Measurements from ENCODE around the gene TREM2.

TREM2 gene

DNA sequence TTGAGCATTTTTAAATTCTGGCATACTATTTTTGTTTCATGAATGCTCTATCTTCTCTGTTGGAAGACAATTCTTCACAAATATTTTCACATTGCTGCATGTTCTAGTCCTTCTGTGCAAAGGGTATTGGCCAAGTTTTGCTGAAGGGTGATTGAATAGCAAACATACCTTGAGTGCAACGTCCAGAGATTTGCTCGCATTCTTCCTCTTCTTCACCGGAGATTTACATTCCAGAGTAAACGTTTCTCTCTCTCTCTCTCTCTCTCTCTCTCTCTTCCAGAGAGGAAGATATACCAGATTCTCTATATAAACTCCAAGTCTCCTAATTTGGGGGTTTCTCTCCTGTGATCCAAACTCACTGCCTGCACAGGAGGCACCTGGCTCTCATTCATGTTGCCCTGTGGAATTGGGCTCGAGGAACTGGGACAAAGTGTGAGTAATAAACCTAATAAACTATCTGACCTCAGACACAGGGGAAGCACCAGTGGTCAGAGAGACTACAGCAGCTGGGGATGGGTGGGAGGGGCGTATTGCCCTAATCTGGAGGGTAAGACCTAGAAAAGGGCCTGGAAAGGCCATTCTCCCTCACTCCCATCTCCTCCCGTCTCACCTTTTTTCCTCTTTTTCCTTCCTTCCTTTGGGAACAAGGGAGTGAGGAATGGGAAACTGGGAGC lies 7.6 kb downstream of the TREM2 start:
- H2BK120ac ChIP-seq (ENCODE audit: low read depth, low read length): no peak overlapping the region
- no peak overlapping the region for H3K4me3 ChIP-seq (ENCODE audit: low read length in 2 of 2)
- H3K18ac ChIP-seq (ENCODE audit: low read length): no peak overlapping the region
- no peaks in the 10 kb centered on the region for H3K9me3 ChIP-seq (replicated peaks in 1 of 2; ENCODE audit: control insufficient read depth in 2 of 2, insufficient read depth in 1 of 2, low read depth in 1 of 2, low read length in 2 of 2)
- no peak for DNase-seq (ENCODE audit: low spot score)
- H3K27me3 ChIP-seq (ENCODE audit: control insufficient read depth in 3 of 3, insufficient read depth in 3 of 3, low read depth in 1 of 3, low read length in 3 of 3): peaks cover 0 to 15% (median 0%) of the 10 kb centered on the region in 3 experiments
- no CpG with 5 or more reads among the region's 7 CpGs for WGBS, 2 donors (ENCODE audit: extremely low coverage in 2 of 2, insufficient read length in 2 of 2, insufficient replicate concordance in 1 of 2)
- H4K8ac ChIP-seq (ENCODE audit: low read depth, low read length): no peak overlapping the region
- H3K27ac ChIP-seq (replicated peaks; ENCODE audit: low read length): no peak overlapping the region
- H3K36me3 ChIP-seq (replicated peaks in 1 of 2; ENCODE audit: control insufficient read depth in 2 of 2, insufficient read depth in 2 of 2, low read length in 2 of 2): no peaks in the 10 kb centered on the region
- H3K4ac ChIP-seq (ENCODE audit: low read length): no peak overlapping the region
- no peaks in the 10 kb centered on the region for H3K79me1 ChIP-seq (ENCODE audit: low read depth, low read length)
- peaks cover 0 to 1% of the 10 kb centered on the region in 2 donors for H3K4me1 ChIP-seq (ENCODE audit: control insufficient read depth in 2 of 2, insufficient read depth in 1 of 2, low read depth in 1 of 2, low read length in 2 of 2)
- no peak overlapping the region for H2BK15ac ChIP-seq (ENCODE audit: low read length)
- H3K14ac ChIP-seq (ENCODE audit: low read length): no peak overlapping the region
- no peak overlapping the region for H3K4me2 ChIP-seq (ENCODE audit: insufficient read depth, low read length, poor library complexity, severe bottlenecking)
- H2AK5ac ChIP-seq (ENCODE audit: low read depth, low read length): no peak overlapping the region
- no peak overlapping the region for H3K23ac ChIP-seq (ENCODE audit: low read depth, low read length, poor library complexity)
- H2AFZ ChIP-seq (ENCODE audit: low read length): no peak overlapping the region
- no peak overlapping the region for H4K91ac ChIP-seq (ENCODE audit: low read depth, low read length, poor library complexity)
- no peak overlapping the region for H3K9ac ChIP-seq (ENCODE audit: low read depth, low read length, poor library complexity)
- H2BK5ac ChIP-seq (ENCODE audit: low read length): no peak overlapping the region
- no peak overlapping the region for H2BK12ac ChIP-seq (ENCODE audit: low read length)

DNA sequence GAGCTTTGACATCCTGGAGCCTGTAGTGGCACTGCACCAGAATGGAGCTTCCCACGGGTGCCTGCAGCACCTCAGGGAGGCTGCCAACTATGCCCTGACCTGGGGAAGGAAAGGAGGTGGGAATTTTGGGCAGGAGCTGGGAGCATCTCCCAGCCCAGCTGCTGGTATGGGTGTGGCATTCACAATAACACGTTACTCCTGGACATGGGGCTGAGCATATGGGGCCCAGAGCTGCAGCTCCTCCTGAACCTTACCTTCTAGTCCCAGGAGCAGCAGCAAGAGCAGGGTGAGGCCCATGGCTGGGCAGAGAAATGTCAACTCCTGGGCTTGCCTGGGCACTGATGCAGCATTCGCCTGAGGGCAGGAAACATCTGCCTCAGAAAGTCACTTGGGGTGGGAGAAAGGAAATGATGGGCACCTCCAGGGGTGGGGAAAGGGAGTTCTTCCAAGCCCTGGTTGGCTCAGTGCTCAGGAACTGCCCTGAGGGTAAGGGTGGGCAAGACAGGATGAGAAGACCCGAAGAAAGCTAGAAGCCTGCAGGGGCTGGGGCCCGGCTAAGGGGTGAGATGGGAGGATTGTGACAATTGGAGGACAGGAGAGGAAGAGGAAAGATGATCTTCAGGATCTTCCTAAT lies 8.8 kb downstream of the TREM2 start, which contains the start of gene TREML1:
TSS of gene TREML1 (minus strand) at position 356 of the 634 bp plus-strand sequence. CDS start at position 297, 59 bp downstream.
- H2BK12ac ChIP-seq (ENCODE audit: low read length): no peak within 1 kb of the TSS
- no peak within 1 kb of the TSS for H3K27ac ChIP-seq (replicated peaks; ENCODE audit: low read length)
- no peak within 1 kb of the TSS for H3K9ac ChIP-seq (ENCODE audit: low read depth, low read length, poor library complexity)
- no peak within 1 kb of the TSS for H2AK5ac ChIP-seq (ENCODE audit: low read depth, low read length)
- H4K91ac ChIP-seq (ENCODE audit: low read depth, low read length, poor library complexity): no peak within 1 kb of the TSS
- H2BK15ac ChIP-seq (ENCODE audit: low read length): no peak within 1 kb of the TSS
- no peaks in the 10 kb centered on the region for H3K79me1 ChIP-seq (ENCODE audit: low read depth, low read length)
- H3K4me2 ChIP-seq (ENCODE audit: insufficient read depth, low read length, poor library complexity, severe bottlenecking): no peak within 1 kb of the TSS
- H3K18ac ChIP-seq (ENCODE audit: low read length): peak within 1 kb of the TSS; percentile 27
- no peaks in the 10 kb centered on the region for H3K9me3 ChIP-seq (replicated peaks in 1 of 2; ENCODE audit: control insufficient read depth in 2 of 2, insufficient read depth in 1 of 2, low read depth in 1 of 2, low read length in 2 of 2)
- no peak within 1 kb of the TSS for H2BK120ac ChIP-seq (ENCODE audit: low read depth, low read length)
- no peak within 1 kb of the TSS for H3K4ac ChIP-seq (ENCODE audit: low read length)
- no peak within 1 kb of the TSS for H2BK5ac ChIP-seq (ENCODE audit: low read length)
- peak within 1 kb of the TSS; percentile 59 for H3K14ac ChIP-seq (ENCODE audit: low read length)
- H3K23ac ChIP-seq (ENCODE audit: low read depth, low read length, poor library complexity): peak within 1 kb of the TSS; percentile 18
- H2AFZ ChIP-seq (ENCODE audit: low read length): no peak within 1 kb of the TSS
- DNase-seq (ENCODE audit: low spot score): no peak
- H3K4me1 ChIP-seq (ENCODE audit: control insufficient read depth in 2 of 2, insufficient read depth in 1 of 2, low read depth in 1 of 2, low read length in 2 of 2): peaks cover 0 to 1% of the 10 kb centered on the region in 2 donors
- no peak within 1 kb of the TSS for H4K8ac ChIP-seq (ENCODE audit: low read depth, low read length)
- WGBS, 2 donors (ENCODE audit: extremely low coverage in 2 of 2, insufficient read length in 2 of 2, insufficient replicate concordance in 1 of 2): no CpG with 5 or more reads among the region's 5 CpGs
- H3K4me3 ChIP-seq (ENCODE audit: low read length in 2 of 2): no peak within 1 kb of the TSS
- H3K27me3 ChIP-seq (ENCODE audit: control insufficient read depth in 3 of 3, insufficient read depth in 3 of 3, low read depth in 1 of 3, low read length in 3 of 3): peaks cover 0 to 14% (median 0%) of the 10 kb centered on the region in 3 experiments
- H3K36me3 ChIP-seq (replicated peaks in 1 of 2; ENCODE audit: control insufficient read depth in 2 of 2, insufficient read depth in 2 of 2, low read length in 2 of 2): no peaks in the 10 kb centered on the region

DNA sequence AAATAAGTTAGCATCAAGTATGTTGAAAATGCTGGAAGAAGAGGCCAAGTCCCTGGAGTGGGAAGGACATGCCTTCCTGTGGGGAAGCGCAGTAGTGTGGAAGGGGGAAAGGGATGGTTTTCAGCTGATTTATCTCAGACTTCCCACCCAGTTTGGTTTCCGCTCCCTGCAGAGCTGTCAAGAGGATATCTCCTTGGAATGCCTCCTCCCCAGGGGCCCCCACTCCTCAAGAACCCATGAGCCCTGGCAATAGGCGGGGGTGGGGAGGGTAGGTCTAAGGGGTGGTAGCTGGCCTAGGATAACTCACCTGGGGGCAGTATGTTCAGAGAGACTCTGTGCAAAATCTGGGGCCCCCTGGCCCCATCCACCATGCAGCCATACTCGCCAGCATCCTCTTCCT lies 9.5 kb downstream of the TREM2 start:
- WGBS, 2 donors (ENCODE audit: extremely low coverage in 2 of 2, insufficient read length in 2 of 2, insufficient replicate concordance in 1 of 2): no CpG with 5 or more reads among the region's 4 CpGs
- Histone ChIP-seq H2BK5ac (ENCODE audit: low read length) (no peak overlapping the region), H3K27ac (replicated peaks; ENCODE audit: low read length) (no peak overlapping the region), H3K14ac (ENCODE audit: low read length) (no peak overlapping the region), H3K79me1 (ENCODE audit: low read depth, low read length) (no peaks in the 10 kb centered on the region), H3K4me1 (ENCODE audit: control insufficient read depth in 2 of 2, insufficient read depth in 1 of 2, low read depth in 1 of 2, low read length in 2 of 2) (peaks cover 0 to 1% of the 10 kb centered on the region in 2 donors), H4K91ac (ENCODE audit: low read depth, low read length, poor library complexity) (no peak overlapping the region), H3K18ac (ENCODE audit: low read length) (peak overlapping the region; percentile 27), H3K36me3 (replicated peaks in 1 of 2; ENCODE audit: control insufficient read depth in 2 of 2, insufficient read depth in 2 of 2, low read length in 2 of 2) (no peaks in the 10 kb centered on the region), H3K9me3 (replicated peaks in 1 of 2; ENCODE audit: control insufficient read depth in 2 of 2, insufficient read depth in 1 of 2, low read depth in 1 of 2, low read length in 2 of 2) (no peaks in the 10 kb centered on the region), H2AK5ac (ENCODE audit: low read depth, low read length) (no peak overlapping the region), H2BK12ac (ENCODE audit: low read length) (no peak overlapping the region), H3K4me2 (ENCODE audit: insufficient read depth, low read length, poor library complexity, severe bottlenecking) (no peak overlapping the region), H2BK15ac (ENCODE audit: low read length) (no peak overlapping the region), H4K8ac (ENCODE audit: low read depth, low read length) (no peak overlapping the region), H3K4me3 (ENCODE audit: low read length in 2 of 2) (no peak overlapping the region), H2BK120ac (ENCODE audit: low read depth, low read length) (no peak overlapping the region), H2AFZ (ENCODE audit: low read length) (no peak overlapping the region), H3K27me3 (ENCODE audit: control insufficient read depth in 3 of 3, insufficient read depth in 3 of 3, low read depth in 1 of 3, low read length in 3 of 3) (peaks cover 0 to 14% (median 0%) of the 10 kb centered on the region in 3 experiments), H3K4ac (ENCODE audit: low read length) (no peak overlapping the region), H3K9ac (ENCODE audit: low read depth, low read length, poor library complexity) (no peak overlapping the region), H3K23ac (ENCODE audit: low read depth, low read length, poor library complexity) (no peak overlapping the region)
- DNase-seq (ENCODE audit: low spot score): no peak

DNA sequence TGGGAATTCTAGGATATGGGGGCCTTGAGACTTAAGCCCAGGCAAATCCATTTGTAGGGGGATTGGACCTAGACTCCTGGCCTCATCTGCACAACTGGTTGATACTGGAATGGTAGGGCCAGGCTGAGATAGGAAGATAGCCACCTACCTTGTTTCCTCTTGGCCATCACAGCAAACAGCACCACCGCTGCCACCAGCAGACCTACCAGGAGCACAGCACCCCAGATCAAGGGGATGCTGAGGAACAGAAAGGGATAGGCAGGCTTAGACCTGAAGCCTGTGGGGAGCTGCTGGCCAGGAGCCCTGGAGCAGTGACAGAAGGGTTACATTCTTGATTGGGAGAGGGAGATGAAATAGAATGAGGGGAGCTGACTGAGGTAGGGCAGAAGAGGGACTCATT lies 12.2 kb downstream of the TREM2 start:
- no CpG with 5 or more reads among the region's 1 CpG for WGBS, 2 donors (ENCODE audit: extremely low coverage in 2 of 2, insufficient read length in 2 of 2, insufficient replicate concordance in 1 of 2)
- no peak overlapping the region for H2BK12ac ChIP-seq (ENCODE audit: low read length)
- no peaks in the 10 kb centered on the region for H3K79me1 ChIP-seq (ENCODE audit: low read depth, low read length)
- no peak overlapping the region for H3K27ac ChIP-seq (replicated peaks; ENCODE audit: low read length)
- no peak overlapping the region for H2AFZ ChIP-seq (ENCODE audit: low read length)
- peak overlapping the region in 1 of 2 donors; percentile 8 for H3K4me3 ChIP-seq (ENCODE audit: low read length in 2 of 2)
- no peak overlapping the region for H2BK5ac ChIP-seq (ENCODE audit: low read length)
- no peak overlapping the region for H3K18ac ChIP-seq (ENCODE audit: low read length)
- H3K23ac ChIP-seq (ENCODE audit: low read depth, low read length, poor library complexity): no peak overlapping the region
- no peak overlapping the region for H3K4me2 ChIP-seq (ENCODE audit: insufficient read depth, low read length, poor library complexity, severe bottlenecking)
- H4K91ac ChIP-seq (ENCODE audit: low read depth, low read length, poor library complexity): no peak overlapping the region
- H2AK5ac ChIP-seq (ENCODE audit: low read depth, low read length): no peak overlapping the region
- H3K36me3 ChIP-seq (replicated peaks in 1 of 2; ENCODE audit: control insufficient read depth in 2 of 2, insufficient read depth in 2 of 2, low read length in 2 of 2): no peaks in the 10 kb centered on the region
- peaks cover 0 to 10% (median 0%) of the 10 kb centered on the region in 3 experiments for H3K27me3 ChIP-seq (ENCODE audit: control insufficient read depth in 3 of 3, insufficient read depth in 3 of 3, low read depth in 1 of 3, low read length in 3 of 3)
- H3K9ac ChIP-seq (ENCODE audit: low read depth, low read length, poor library complexity): no peak overlapping the region
- no peak overlapping the region for H3K14ac ChIP-seq (ENCODE audit: low read length)
- H3K9me3 ChIP-seq (replicated peaks in 1 of 2; ENCODE audit: control insufficient read depth in 2 of 2, insufficient read depth in 1 of 2, low read depth in 1 of 2, low read length in 2 of 2): no peaks in the 10 kb centered on the region
- H2BK15ac ChIP-seq (ENCODE audit: low read length): no peak overlapping the region
- H3K4ac ChIP-seq (ENCODE audit: low read length): no peak overlapping the region
- H4K8ac ChIP-seq (ENCODE audit: low read depth, low read length): no peak overlapping the region
- no peak overlapping the region for H2BK120ac ChIP-seq (ENCODE audit: low read depth, low read length)
- peaks cover 0 to 1% of the 10 kb centered on the region in 2 donors for H3K4me1 ChIP-seq (ENCODE audit: control insufficient read depth in 2 of 2, insufficient read depth in 1 of 2, low read depth in 1 of 2, low read length in 2 of 2)
- no peak for DNase-seq (ENCODE audit: low spot score)

All from neuronal stem cell (in vitro differentiated cells).